ENCODE data around the gene PALLD. TPM values are rescaled to one million over a fixed set of nuclear protein-coding genes. Genes with fewer than 3 reads are reported as not detected.

Gene PALLD
- total RNA-seq, 1 experiment from 2014 or later: 23.7 TPM

GRCh38 chr4:168751263-168752225, 254.7 kb downstream of the PALLD start (continued):
- TF ChIP-seq E2F4 (CRISPR knock-in tag; IDR thresholded peaks at IDR 0.05; ENCODE audit: borderline replicate concordance, low read depth) (no peak), E2F5 (CRISPR knock-in tag; IDR thresholded peaks at IDR 0.05) (no peak), ZBTB21 (CRISPR knock-in tag; IDR thresholded peaks at IDR 0.05; ENCODE audit: borderline replicate concordance) (no peak)

- ChIA-PET POLR2A (no interaction called here), CTCF (no interaction called here)
- no peak for TF ChIP-seq ATF1 (CRISPR knock-in tag; IDR thresholded peaks at IDR 0.05)
- TF ChIP-seq HMGXB4 (CRISPR knock-in tag; IDR thresholded peaks at IDR 0.05): no peak
- no peak for TF ChIP-seq FOXJ3 (CRISPR knock-in tag; IDR thresholded peaks at IDR 0.05; ENCODE audit: borderline replicate concordance)
- TF ChIP-seq ZNF423 (CRISPR knock-in tag; IDR thresholded peaks at IDR 0.05): no peak
- TF ChIP-seq KAT7 (CRISPR knock-in tag; IDR thresholded peaks at IDR 0.05; ENCODE audit: borderline replicate concordance): no peak
- Mint-ChIP-seq H3K27me3 (ENCODE audit: low read depth) (no peaks in the 10 kb centered on the region), H3K36me3 (no peaks in the 10 kb centered on the region; the same call in 1 of the 2 replicates), H3K27ac (no peak overlapping the region), H3K9me3 (peaks cover 10% of the 10 kb centered on the region), H3K4me3 (no peak overlapping the region), H3K4me1 (no peaks in the 10 kb centered on the region)
- ATAC-seq (no peak), DNase-seq (ENCODE audit: low spot score) (no peak)
Measured at GRCh38 chr4:168755598-168756477, 259.0 kb downstream of the PALLD start.

GRCh38 chr4:168757500-168757899, 260.6 kb downstream of the PALLD start:
- H3K27me3 Mint-ChIP-seq (ENCODE audit: low read depth): no peaks in the 10 kb centered on the region
- CTCF ChIA-PET: interaction anchor here (1.3 kb wide), 1 partner anchor 164 kb away, joined by 3 read pairs; no protein-coding TSS in a partner anchor
- POLR2A ChIA-PET: no interaction called here
- no peak overlapping the region for H3K4me3 Mint-ChIP-seq
- peaks cover 10% of the 10 kb centered on the region for H3K9me3 Mint-ChIP-seq
- ATAC-seq: no peak
- H3K36me3 Mint-ChIP-seq: no peaks in the 10 kb centered on the region; the same call in 1 of the 2 replicates
- no peak for TF ChIP-seq ZNF317 (CRISPR knock-in tag; IDR thresholded peaks at IDR 0.05; ENCODE audit: borderline replicate concordance, low read depth)
- TF ChIP-seq ZNF232 (CRISPR knock-in tag; IDR thresholded peaks at IDR 0.05): no peak
- no peak for TF ChIP-seq CREM (CRISPR knock-in tag; IDR thresholded peaks at IDR 0.05)
- no peak for TF ChIP-seq EMX1 (CRISPR knock-in tag; IDR thresholded peaks at IDR 0.05)
- TF ChIP-seq ZBTB21 (CRISPR knock-in tag; IDR thresholded peaks at IDR 0.05; ENCODE audit: borderline replicate concordance): no peak
- no peak for TF ChIP-seq USF2 (CRISPR knock-in tag; IDR thresholded peaks at IDR 0.05)
- TF ChIP-seq ZNF219 (CRISPR knock-in tag; IDR thresholded peaks at IDR 0.05; ENCODE audit: borderline replicate concordance): no peak
- no peak for TF ChIP-seq ZNF532 (CRISPR knock-in tag; IDR thresholded peaks at IDR 0.05; ENCODE audit: borderline replicate concordance)
- no peak for TF ChIP-seq SOX15 (CRISPR knock-in tag; IDR thresholded peaks at IDR 0.05)
- TF ChIP-seq NR3C1 (CRISPR knock-in tag; conservative IDR thresholded peaks at IDR 0.05; ENCODE audit: low read depth): no peak
- TF ChIP-seq CTCF (IDR thresholded peaks at IDR 0.05): no peak
- TF ChIP-seq ZNF671 (CRISPR knock-in tag; IDR thresholded peaks at IDR 0.05): no peak
- H3K4me1 Mint-ChIP-seq: no peaks in the 10 kb centered on the region
- no peak overlapping the region for H3K27ac Mint-ChIP-seq
- DNase-seq (ENCODE audit: low spot score): no peak

Data from WTC11 (cell line).